H1 (cell line): ENCODE results near the gene DUSP7. TPM values are rescaled to one million over a fixed set of nuclear protein-coding genes. Genes with fewer than 3 reads are reported as not detected.

ENCODE experiments used
- NANOG ChIP-seq: IDR thresholded peaks from 2 replicates; pipeline ENCODE4 v1.6.1; 2011; ENCODE audit warnings: low read length, low read depth, mild to moderate bottlenecking, inconsistent platforms; ENCODE audit not compliant: insufficient read depth, poor library complexity, severe bottlenecking
- TAF1 ChIP-seq: IDR thresholded peaks from 2 replicates; pipeline ENCODE4 v1.6.1; 2011; ENCODE audit warnings: mild to moderate bottlenecking, low read depth, low read length
- polyA plus RNA-seq, 7 experiments: library from polyadenylated mRNA; depleted of rRNA in 3 of 7; stranded (reverse) in 5 of 7; unstranded in 2 of 7; fragments of >200 nt in 5 of 7; fragments of 200-250 nt in 2 of 7; gene quantifications; 1 replicate in 5 of 7; 2 replicates in 1 of 7; 4 replicates in 1 of 7; pipeline versions ENCODE4 v1.2.1 to v1.2.3, GENCODE V29; 2011 to 2013; ENCODE audit warnings: missing spikeins in 2 of 7, mixed read lengths in 2 of 7
- total RNA-seq: library from RNA; stranded (reverse); fragmentation: NEBNext Ultra II Directional; extraction: Animal tissue kit (Norgen Biotek cat#: 25700); gene quantifications from 2 replicates; pipeline ENCODE4 v1.2.1, GENCODE V29; 2021

Gene DUSP7
- total and polyA plus RNA-seq, 2 of the 8 experiments (the other 6 are each of a cell fraction or from before 2014, with no cell fraction given): 19.4 to 24.9 TPM

GRCh38 chr3:52036222-52036694 lies 20.1 kb downstream of the DUSP7 start (continued):
- no peak for TF ChIP-seq TAF1
- no peak for TF ChIP-seq NANOG
